ENCODE data around the gene ABHD1.

DNA sequence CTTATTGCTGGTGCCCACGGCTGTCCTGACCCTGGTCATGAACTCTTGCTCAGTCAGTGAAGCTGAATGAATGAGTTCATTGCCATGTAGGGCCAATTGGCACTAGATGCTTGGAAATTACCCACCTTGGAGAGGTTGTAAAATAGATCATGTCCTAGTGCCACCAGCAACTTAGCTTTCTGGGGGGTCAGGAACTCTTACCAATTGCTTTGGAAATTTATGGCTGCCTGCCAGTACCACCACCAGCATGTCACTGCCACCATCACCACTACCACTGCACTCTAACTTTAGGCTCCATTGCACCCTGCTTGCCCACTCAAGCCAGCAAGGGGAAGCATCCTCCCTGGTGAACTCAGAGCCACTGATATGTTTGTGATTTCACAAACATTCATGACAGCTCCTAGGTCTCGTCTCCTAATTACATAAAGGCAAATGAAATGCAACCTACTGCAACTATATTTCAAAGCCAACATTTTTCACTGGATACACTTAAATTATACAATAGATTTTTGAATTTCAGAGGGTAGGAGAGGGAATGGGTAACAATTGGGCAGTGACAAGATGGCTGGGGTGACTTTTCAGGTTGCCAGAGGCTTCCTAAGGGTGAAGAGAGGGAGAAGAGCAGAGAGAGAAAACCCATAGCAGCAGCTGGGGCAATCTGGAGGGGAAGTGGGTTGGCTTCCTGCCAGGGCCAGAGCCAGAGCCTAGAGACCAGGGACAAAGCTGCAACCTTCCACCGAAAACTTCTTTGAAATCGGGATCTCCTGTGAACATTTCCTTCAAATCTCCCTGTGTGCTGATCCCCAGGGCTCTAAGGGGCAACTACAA, 48.7 kb upstream of the ABHD1 start:
- TF ChIP-seq TAF1 (IDR thresholded peaks at IDR 0.05; ENCODE audit: borderline replicate concordance, insufficient read depth, low read length): no peak
- TF ChIP-seq POLR2AphosphoS5 (IDR thresholded peaks at IDR 0.05; ENCODE audit: low read depth, low read length): no peak
- no peak for TF ChIP-seq REST (IDR thresholded peaks at IDR 0.05; ENCODE audit: insufficient read depth in 1 of 2, low read depth in 2 of 2, low read length in 2 of 2)
- TF ChIP-seq FOXP2 (optimal IDR thresholded peaks at IDR 0.05; ENCODE audit: borderline replicate concordance, extremely low read depth, extremely low read length, insufficient read depth): no peak
- no peak for TF ChIP-seq SIN3A (IDR thresholded peaks at IDR 0.05; ENCODE audit: borderline replicate concordance, insufficient read depth, low read length)

Data from PFSK-1 (cell line).